GM03348 (cell line): Measurements from ENCODE around the gene ZBTB7C.

Source experiments
- DNase-seq: peaks from one replicate; pipeline ENCODE4 v3.0.0; 2012; ENCODE audit warnings: low spot score

Gene ZBTB7C

DNA sequence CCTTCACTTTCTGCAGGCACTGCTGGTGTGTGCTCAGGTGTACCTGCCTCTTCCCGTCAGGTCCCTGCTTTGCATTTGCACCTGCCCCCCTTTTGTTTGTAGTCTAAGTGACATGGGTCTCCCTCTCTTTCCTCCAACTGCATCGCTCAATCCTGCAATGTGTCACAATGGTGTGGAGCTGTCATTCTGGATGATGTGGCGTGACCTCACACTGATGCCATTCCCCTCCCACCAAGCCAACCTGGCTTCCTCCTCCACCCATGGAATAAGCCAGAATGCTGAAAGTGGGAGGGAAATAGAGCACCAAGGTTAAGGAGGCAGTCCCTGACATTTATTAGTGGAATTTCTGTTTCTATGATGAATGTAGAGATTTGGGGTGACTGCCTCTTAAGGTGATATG, 156.7 kb downstream of the ZBTB7C start:
- DNase-seq, result no peak

- DNase-seq, result no peak
Observed at GRCh38 chr18:48250918-48251317, 158.3 kb downstream of the ZBTB7C start.

DNA sequence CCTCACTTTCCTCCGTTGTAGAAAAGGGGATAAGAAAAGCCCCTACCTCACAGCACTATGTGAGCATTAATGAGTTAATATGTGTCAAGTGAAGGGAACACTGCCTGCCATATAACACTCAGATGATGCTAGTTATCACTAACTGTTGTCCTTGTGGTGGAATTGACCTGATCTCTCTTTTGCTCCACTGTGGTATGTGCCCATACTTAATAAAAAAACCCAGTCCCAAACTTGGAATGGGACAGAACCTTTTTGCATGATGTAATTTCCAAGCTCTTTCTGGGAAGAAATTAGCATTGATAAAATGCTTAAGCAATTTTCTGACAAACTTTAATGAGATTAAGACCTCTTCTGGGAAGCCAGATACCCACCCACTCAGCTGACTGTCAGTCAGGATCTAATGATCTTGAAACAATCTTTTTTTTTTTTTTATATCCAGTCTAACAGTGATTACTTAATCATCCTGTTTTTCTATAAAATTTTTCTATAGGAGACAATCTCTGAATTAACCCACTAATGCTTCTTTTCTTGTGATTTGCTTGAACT, 158.7 kb downstream of the ZBTB7C start:
- DNase-seq, result no peak

- DNase-seq, result no peak
Observed at GRCh38 chr18:48249854-48250253, 159.3 kb downstream of the ZBTB7C start.

- no peak for DNase-seq
Observed at GRCh38 chr18:48244530-48244929, 164.7 kb downstream of the ZBTB7C start.

DNA sequence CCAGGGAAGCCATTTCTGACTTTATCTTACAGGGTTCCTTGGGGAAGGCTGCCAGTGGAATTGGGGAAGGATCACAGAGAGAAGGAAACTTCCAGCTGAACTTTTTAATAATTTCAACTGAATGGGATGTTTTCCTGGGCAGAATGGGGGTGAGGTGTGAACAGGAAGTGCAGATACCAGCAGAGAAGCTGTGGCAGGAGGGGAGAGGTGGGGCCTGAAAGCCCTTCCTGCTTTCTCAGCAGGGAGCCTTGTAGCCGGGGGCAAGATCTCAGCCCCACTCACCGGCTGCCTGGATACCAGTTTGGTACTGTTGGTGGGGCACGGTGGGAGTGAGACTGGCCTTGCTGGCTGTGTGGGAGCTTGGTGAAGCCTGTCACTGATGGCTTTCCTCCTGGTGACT, 170.5 kb downstream of the ZBTB7C start:
- no peak for DNase-seq

DNA sequence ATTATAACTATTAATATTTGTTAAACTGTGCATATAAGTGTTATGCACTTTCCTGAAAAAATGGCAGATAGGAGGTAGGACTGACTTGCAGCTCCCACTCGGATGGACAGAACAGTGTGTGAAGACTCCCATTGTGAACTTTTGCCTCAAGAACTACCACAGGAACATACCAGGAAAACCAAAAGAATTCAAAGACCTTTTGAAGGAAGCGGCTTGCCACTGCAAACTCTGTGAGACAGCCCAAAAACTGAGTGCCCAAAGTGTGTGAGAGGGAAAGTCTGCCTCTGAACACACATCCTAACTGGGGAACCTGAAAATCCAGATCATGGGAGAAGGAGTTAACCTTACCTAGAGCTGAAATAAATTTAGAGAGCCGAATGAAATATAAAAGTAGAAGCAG, 171.0 kb downstream of the ZBTB7C start:
- no peak for DNase-seq

DNA sequence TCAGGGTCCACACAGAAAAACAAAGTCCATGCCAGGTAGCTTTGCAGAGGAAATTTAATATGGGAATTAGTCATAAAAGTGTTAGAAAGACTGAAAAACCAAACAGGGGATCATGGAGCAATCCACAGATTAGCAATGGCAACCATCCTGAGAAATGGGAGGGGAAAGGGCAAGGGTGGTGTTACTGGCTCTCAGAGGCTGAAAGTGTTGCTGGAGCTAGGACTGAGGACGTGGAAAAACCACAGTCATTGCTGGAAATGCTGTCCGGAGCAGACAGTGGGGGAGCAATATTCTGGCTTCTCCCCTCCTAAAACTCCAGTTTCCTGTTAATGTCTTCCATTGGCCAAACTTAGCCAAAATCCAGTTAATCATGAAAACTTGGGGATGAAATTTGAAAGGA, 172.4 kb downstream of the ZBTB7C start:
- DNase-seq, result no peak

- DNase-seq, result peak; percentile 71
Observed at GRCh38 chr18:48230467-48231113, 178.6 kb downstream of the ZBTB7C start.

DNA sequence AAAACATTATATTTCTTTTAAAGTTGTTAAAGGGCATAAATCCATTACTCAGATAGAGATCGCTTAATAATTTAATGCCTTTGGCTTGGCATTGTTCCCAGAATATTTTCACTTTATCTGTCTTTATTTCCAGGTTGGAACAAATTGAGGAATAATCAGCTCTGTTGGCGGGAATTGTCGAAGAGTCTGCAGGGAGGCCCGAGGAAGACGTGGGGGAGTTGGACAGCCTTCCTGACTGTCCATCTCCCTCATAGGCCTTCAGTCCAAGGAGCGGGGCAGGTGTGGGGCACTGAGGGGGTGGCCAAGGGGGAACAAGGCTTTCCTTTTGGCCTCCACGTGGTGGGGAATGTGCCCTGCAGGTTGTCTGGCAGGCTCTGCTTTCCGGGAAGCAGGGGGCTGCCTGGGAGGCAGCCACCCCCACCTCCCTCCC, 179.6 kb downstream of the ZBTB7C start:
- no peak for DNase-seq

GRCh38 chr18:48228841-48229240, 180.3 kb downstream of the ZBTB7C start:
- DNase-seq, result no peak

DNA sequence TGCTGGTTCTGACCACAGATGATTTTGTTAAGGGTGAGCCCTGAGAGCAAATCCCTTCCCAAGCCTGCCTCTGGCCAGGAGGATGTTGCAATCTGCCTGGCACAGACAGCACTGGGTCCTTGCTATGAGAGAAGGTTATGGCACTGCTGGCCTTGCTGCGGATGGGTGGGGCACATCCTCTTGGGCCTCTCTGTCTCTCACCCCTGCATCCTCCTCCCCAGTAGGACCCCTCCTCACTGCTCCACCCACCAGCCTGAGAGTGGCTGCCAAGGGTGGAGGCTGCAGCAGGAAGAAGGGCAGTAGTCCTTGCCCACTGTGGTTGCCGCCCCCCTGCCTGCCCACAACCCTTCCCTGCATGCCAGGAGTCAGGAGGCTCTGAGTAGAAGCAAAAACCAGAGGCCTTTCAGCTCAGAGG, 180.9 kb downstream of the ZBTB7C start:
- no peak for DNase-seq

DNA sequence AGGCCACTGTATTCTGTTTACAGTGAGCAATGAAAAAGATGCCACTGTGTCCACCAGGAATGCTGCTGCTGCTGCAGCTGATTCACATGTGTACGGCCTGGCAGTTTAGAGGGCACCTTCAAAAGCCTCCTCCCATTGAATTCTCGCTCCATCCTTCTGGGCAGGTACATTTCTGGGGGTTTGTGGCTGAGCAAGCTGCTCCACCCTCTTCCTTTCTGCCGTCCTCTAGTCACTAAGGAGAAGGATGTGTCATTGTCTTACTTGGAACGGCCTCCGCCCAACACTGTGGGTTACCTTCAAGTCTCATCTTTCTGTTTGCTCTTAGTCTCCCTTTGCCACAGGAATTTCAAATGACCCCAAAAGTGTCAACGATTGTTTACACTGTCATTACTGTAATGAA, 182.0 kb downstream of the ZBTB7C start:
- DNase-seq, result no peak

DNA sequence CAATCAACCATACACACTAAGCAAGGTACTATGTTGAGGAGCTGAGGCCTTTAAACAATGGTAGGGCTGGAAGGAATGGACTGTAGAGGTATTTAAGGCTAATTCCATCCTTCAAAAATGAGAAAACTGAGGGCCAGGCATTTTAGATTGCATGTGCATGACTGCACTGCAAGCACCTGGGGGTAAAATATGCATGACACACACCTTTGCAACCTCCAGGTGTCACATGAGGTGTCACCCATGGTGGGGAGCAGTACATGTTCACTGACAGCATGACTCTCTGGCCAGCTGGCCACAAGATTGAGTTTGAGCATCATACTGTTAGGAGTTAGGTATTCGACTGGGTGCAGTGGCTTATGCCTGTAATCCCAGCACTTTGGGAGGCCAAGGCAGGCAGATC, 182.8 kb downstream of the ZBTB7C start:
- DNase-seq, result no peak

GRCh38 chr18:48222118-48222517, 187.1 kb downstream of the ZBTB7C start:
- no peak for DNase-seq

DNA sequence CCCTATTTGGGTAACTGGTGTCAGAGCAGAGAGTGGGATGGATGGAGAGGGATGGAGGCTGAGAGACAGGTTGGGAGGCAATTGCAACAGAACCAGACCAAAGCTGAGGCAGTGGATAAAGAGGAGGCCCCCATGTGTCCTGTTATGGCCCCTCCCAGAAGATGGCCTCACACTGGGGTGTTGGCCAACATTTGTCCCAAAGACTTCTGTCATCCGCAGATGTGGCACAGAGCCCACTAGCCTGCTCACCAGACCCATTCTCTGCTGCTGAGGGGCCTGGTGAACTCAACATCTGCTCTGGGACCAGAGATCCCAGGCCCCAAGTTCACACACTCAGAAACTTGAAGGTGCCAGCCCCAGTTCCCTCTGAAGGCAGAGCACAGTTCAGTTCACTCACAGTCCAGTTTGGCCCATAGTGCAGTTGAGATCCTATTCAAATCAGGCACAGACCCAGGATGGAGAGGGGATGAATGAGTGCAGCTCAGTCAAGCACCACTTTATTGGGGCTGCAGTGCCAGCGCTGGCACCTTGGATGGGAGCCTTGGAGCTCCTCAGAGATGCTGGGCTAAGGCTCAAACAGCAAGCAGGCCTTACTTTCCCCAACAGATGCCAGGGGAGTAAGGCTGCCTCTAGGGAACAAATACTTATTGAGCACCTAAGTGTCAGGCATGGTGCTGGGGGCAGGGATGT, 189.2 kb downstream of the ZBTB7C start:
- no peak for DNase-seq

DNA sequence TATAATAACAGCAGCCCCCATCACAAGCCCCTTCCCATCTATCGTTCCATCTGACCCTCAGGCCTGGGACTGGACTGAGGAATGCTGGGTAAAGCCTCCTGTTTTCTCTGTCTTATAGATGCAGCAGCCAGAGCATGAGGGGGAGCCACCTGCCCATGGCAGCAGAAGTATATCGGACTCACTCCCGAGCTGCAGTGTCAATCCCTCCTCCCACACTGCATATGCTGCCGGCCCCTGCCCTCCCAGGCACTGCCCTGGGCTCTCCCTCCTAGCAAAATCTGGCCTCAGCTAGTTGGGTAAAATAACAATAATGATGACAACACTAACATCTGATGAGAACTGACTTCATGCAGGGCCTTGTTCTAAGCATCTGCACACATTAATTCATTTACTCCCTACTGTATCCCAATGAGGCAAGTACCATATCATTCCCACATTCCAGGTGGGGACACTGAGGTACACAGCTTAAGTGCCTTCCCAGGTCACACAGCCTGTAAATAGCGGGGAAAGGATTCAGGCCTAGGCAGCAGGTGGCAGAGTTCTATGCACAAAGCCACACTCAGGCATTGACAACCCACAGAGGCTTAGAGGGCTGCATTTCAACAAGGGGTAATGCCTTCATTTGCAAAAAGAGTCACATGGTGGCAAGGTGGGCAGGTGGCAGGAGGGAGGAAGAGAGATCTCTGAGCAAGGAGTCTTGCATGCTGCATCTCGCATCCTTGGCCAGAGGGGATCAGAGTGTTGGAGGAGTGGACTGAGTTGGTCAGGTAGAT, 190.0 kb downstream of the ZBTB7C start:
- no peak for DNase-seq

DNA sequence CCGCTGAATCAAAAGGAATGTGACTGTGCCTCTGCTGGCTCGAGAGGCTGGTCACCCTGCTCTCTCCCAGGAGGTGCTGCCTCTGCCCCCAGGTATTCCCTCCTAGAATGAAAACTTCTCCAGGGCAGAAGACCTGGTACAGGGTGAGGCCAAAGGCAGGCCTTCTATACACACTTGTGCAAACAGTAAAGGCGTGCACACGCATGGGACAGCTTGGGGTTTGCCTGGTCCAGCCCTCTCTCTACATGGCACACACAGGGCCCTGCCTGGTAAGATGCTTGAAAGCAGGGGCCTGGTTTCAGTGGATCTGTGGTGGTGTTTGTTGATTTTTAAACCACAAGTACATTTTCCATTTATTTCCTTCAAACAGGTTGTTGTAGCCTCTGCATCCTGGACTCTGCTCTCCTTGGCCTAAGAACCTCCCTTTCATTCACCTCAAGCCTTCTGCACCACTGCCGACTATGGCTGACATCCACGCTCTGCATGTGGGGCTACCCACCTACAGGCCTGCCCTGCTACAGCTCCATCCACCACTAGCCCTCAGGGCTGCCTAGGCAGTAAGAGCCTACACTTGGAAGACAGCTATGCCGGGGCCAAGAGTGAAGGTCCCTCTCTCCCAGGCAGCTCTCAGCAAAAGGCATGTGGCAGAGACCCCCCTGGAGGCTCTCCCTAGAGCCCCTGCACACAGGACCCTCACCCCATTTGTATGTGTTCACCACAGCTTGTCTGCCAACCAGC, 190.7 kb downstream of the ZBTB7C start:
- no peak for DNase-seq

- DNase-seq, result no peak
Observed at GRCh38 chr18:48217258-48218250, 191.6 kb downstream of the ZBTB7C start.

GRCh38 chr18:48216639-48217257, 192.4 kb downstream of the ZBTB7C start:
- no peak for DNase-seq
